Inflammatory macrophage treated with lipopolysaccharide for 1 hour (primary cell): Measurements from ENCODE around the gene MYPN.
A peak's percentile ranks its signal among the peaks of the same experiment; 100 is the strongest.
"Not testable (repeated sequence)": the region's sequence is repeated elsewhere in the genome, so short reads cannot be mapped to it uniquely, and the experiment has no call there.

ENCODE experiments used
- DNase-seq, 2 donors: peaks; one replicate each; pipeline ENCODE4 v3.0.0-alpha.2; 2020 to 2022

MYPN gene, protein sequence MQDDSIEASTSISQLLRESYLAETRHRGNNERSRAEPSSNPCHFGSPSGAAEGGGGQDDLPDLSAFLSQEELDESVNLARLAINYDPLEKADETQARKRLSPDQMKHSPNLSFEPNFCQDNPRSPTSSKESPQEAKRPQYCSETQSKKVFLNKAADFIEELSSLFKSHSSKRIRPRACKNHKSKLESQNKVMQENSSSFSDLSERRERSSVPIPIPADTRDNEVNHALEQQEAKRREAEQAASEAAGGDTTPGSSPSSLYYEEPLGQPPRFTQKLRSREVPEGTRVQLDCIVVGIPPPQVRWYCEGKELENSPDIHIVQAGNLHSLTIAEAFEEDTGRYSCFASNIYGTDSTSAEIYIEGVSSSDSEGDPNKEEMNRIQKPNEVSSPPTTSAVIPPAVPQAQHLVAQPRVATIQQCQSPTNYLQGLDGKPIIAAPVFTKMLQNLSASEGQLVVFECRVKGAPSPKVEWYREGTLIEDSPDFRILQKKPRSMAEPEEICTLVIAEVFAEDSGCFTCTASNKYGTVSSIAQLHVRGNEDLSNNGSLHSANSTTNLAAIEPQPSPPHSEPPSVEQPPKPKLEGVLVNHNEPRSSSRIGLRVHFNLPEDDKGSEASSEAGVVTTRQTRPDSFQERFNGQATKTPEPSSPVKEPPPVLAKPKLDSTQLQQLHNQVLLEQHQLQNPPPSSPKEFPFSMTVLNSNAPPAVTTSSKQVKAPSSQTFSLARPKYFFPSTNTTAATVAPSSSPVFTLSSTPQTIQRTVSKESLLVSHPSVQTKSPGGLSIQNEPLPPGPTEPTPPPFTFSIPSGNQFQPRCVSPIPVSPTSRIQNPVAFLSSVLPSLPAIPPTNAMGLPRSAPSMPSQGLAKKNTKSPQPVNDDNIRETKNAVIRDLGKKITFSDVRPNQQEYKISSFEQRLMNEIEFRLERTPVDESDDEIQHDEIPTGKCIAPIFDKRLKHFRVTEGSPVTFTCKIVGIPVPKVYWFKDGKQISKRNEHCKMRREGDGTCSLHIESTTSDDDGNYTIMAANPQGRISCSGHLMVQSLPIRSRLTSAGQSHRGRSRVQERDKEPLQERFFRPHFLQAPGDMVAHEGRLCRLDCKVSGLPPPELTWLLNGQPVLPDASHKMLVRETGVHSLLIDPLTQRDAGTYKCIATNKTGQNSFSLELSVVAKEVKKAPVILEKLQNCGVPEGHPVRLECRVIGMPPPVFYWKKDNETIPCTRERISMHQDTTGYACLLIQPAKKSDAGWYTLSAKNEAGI (N-terminal part only)

DNA sequence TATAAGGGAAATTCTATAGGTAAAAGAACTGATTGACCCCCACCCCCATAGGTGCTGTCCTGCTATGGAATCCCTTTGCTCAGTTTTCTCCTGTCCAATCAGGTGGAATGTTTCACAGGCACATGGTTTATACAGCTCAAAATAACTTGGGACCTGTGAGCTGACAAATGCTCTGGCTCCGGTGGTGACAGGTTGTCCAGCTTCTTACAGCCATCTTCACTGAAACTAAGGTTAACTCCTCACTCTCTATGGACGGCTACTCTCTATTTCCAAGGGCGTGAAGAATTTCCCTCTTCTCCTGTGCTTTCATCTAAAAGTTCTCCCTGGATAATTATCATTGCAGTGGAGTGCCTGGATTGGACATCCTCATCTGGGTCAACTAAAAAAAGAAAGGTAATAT, at the start of gene MYPN:
TSS of gene MYPN (plus strand) at position 158 of the 400 bp plus-strand sequence. CDS start 11,951 bp downstream, outside the sequence.
- DNase-seq: no peak

DNA sequence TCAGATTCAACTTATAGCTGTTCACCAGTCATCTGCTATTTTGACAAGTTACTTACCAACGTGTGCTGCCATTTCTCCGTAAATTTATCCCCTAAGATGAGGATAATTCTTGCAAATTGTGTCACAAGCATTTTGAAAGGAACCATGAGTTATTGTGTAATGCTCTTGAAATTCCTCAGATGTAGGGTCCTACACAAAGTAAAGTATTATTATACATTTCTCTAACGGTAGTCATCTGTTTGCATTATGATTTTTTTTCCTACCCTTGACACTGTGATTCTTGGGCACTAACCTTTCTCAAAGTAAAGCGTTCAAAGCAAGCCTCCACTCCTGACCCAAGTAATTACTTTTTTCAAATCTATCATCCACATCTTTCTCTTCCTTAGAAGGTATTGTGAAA, 42.3 kb upstream of the MYPN start:
- DNase-seq: no peak

DNA sequence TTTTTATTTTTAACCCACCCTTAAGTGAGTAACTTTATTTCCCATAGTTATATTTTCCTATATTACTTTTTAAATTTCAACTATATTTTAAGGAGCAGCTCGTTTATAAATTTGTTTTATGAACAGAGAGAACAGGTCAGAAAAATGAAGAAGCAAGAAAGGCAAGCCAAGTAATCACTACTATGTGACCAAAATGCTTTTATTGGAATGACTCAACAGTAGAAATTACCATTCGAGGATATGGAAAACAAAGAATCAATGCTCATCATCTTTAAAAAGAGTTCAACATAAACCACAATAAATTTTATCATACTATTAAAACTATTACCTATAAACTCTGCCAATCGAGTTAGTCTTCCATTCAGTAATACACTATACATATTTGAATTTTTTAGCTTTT, 41.8 kb upstream of the MYPN start:
- DNase-seq: no peak

DNA sequence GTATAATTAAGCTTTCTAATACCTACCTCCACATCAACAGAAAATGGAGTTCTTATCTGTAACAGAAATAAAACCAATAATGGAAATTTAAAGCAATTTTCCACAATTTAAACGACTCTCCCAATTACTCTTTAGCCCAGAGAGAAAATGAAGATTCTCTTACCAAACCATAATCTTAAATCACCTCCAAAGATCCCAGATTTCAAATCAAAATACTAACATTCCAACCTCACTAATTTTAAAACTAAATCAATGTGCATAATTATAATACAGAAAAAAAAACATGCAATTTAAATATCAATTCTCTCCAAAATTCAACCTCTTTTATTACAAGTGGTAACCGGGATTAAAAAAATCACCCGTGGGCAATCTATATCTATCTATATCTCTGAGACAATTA, 35.7 kb upstream of the MYPN start:
- DNase-seq: no peak

DNA sequence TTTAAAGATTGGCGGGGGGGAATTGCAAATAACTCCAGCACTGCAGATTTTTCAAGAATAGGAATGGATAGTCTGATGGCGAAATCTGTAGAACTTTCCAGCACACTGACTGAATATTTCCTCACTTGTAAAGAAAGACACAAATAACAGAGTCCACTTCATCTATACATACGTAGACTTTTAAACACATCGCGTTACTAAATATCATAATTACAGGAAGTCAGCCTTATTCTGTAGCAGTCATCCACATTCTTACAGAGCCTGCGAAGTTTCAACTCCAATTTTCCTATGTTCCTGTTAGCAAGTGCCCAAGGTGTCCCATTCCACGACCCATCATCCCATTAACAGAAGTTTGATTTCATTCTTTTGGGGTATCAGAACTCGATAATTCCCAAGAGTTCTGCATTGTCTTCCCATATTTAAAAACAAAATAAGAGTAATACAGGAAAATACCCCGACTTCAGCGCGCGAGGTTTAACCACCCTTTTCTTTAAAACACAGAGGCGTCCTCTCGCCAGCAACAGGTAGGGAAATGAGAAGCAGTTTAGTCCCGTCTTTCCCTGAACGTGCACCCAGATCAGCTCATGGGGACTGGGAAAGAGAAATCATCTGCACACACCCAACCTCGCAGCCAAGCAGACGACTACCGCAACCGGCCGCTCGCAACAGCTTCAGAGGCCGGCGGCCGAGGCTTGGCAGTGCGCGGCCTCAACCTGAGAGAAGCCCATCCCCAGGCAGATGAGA, 35.1 kb upstream of the MYPN start:
- DNase-seq: peak; percentile 49 to 60

DNA sequence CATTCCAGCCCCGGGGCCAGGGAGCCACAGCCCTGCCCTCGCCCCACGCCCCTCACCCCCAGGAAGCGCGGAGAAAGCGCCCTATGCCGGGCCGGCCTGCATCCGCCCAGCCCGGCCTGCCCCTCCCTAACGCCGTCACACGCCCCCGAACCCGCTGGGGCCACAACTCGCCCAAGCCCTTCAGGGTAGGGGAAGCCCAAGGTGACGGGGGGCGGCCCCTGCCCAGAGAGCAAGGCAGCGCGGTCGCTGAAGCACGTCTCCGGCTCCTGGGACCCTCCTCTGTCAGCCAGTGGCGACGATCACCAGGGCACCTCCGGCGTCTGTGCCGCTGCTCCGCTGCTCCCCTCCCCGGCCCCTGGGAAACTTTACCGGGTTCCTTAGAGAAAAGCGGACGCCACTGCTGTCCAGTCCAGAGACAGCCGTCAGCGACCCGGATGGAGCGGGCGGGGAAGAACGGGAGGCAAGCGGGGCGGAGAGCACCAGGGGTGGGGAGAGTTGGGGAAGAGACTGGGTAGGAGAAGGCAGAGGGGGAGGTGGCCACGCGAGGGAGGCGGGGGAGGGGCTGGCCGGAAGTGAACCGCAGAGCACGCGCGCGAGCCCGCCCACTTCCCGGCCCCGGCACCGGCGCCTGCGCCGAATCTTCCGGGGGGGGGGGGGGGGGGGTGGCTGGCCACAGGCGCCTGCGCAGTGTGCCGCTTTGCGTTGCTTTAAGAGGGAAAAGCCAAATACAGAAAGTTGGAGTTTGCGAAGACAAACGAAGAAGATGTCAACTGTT, 34.3 kb upstream of the MYPN start, which contains the start of gene HERC4:
TSS of gene HERC4 (minus strand) at position 509 of the 775 bp plus-strand sequence. CDS start 2,175 bp downstream, outside the sequence.
- peak; percentile 92 to 93 for DNase-seq

DNA sequence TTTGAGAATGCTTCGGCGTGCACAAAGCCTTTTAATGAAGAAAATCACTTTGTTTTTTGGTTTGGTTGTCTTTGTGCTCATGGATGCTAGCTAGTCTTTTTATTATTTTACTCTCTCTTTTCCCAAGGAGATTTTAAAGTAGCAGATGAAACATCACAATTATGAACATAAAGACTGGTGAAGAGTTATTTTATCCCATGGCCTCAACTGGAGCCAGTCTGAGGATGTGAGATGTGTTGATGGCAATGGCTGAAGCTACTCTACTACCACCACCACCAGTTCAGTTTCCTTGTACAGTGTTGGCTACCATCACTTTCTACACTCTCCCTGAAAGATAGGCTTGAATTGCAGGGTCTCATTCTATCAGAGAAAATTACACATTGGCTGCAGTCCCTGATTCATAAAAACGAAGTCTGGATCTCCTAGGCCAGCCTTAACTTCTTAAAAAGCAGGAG, 33.7 kb upstream of the MYPN start:
- no peak for DNase-seq

DNA sequence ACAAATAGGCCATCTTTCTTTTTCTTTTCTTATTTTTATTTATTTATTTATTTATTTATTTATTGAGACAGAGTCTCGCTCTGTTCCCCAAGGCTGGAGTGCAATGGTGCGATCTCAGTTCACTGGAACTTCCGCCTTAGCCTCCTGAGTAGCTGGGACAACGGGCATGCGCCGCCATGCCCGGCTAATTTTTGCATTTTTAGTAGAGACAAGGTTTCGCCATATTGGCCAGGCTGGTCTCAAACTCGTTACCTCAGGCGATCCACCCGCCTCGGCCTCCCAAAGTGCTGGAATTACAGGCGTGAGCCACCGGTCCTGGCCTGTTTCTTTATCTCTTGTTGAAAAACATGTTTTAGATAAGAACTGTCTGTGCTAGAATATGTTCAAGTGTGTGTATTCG, 33.2 kb upstream of the MYPN start:
- DNase-seq: not testable (repeated sequence)

DNA sequence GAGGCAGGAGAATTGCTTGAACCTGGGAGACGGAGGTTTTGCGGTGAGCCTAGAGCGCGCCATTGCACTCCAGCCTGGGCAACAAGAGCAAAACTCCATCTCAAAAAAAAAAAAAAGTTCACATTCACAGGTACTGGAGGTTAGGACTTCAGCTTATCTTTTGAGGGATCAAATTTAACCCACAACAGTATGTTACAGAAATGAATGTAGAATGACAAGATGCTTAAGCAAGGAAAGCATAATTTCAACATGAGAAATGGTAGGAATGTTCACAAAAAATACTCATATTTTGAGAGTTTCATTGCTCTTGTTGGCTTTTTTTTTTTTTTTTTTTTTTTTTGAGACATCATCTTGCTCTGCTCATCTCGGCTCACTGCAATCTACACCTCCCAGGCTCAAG, 32.3 kb upstream of the MYPN start:
- no peak for DNase-seq

DNA sequence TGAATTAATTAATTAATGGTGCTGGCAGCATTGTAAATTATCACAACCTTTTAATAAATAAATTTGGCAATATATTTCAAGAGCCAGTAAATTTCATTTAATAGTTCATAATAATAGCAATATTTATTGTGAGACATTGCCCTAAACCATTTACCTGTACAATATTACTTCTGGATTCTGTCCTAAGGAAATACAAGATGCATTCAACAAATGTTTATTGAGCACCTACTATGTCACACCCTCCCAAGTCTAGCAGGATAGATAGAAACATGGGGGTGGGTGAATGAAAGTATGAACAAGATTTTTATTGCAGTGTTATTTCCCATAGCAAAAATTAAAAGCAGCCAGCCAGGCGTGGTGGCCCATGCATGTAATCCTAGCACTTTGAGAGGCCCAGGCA, 29.9 kb upstream of the MYPN start:
- DNase-seq: no peak

DNA sequence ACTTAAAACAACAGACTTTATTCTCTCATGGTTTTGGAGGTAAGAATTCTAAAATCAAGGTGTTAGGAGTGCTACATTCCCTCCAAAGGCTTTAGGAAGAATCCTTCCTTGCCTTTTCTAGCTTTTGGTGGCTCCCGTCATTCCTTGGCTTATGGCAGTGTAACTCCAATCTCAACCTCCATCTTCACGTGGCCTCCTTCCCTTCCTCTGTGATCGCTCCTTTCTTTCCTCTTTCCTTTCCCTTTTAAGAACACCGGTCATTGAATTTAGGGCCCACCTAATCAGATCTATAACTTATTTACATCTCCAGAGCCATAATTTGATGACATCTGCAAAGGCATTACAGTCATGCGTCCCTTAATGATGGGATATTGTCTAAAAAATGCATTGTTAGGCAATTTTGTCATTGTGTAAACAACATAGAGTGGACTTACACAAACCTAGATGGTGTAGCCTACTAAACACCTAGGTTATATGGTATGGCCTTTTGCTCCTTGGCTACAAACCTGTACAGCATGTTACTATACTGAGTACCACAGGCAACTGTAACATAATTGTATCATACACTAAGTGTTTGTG, 28.3 kb upstream of the MYPN start:
- no peak for DNase-seq

DNA sequence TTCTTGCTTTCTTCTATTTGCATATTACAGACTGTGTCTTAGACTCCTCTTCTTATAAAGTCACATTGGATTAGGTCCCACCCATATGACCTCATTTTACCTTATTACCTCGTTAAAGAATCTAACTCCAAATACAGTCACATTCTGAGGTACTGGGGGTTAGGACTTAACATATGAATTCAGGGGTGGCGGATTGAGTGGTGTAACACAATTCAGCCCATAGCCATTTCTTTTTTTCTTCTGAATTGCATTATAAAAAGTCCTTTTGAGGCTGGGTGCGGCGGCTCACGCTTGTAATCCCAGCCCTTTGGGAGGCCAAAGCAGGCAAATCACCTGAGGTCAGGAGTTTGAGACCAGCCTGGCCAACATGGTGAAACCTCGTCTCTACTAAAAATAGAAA, 27.4 kb upstream of the MYPN start:
- no peak for DNase-seq

DNA sequence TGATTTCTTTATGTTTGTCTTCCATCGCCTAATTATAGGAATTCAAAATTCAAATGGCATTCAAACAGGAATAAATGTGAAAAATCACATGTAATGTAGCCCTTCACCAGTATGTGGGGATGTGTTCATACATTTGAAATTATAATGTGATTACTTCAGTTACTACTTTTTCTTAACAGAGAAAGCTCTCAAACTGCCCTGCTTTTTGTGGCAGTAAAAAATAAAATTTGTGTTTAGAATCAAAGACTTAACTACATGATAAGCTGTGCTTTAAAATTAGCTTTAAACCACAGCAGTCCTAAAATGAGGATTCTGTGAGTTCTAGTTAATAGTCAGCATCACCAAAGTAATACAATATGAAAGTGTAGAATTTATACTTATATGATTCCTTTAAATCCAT, 26.4 kb upstream of the MYPN start:
- peak in 1 of 2 donors; percentile 33 for DNase-seq

DNA sequence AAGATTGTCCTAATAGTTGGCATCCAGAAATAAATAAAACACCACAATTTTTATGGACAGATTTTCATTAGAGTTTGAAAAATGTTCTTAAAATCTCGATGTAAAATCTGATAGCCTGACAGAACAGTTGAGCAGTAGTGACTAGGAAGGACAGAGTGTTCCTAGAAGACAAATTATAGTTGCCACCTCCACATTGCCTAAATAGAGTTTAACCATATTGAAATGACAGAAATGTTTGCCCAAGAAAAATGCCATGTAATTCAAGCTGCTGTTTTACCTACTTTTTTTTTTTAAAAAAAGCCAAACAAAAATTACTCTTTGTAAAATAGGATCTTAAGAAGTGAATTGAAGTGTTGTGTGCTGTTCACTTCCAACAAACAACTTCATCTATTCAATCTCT, 25.3 kb upstream of the MYPN start:
- no peak for DNase-seq

DNA sequence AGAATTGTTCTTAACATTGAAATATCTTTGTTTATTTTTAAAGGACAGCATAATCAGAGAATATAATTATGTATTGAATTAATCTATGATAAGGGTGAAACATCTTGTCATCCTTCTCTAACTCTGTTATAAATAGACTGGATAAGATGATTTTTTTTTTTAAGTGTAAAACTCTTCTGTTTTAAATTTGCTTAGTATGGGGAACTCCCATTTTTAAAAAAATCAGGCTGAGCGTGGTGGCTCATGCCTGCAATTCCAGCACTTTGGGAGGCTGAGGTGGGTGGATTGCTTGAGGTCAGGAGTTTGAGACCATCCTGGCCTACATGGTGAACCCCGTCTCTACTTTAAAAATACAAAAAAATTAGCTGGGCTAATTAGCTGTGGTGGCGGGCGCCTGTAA, 24.8 kb upstream of the MYPN start:
- DNase-seq: no peak

DNA sequence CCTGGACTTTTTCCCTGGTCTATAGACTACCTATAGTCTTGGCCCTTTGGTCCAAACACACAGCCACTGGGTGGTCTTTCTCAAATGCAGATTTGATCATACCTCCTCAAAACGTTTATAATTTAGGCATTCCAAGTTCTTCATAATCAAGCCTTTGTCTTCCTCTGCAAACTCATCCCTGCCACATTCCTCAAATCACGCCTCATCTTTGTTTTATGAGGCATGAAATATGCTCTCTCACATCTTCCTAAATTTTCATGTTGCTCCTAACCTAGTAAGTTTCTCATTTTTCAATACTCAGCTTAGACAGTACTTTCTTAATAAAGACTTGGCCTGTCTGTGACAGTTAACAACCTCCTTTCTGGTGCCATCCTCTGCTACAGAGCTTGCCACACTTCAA, 23.3 kb upstream of the MYPN start:
- DNase-seq: no peak

DNA sequence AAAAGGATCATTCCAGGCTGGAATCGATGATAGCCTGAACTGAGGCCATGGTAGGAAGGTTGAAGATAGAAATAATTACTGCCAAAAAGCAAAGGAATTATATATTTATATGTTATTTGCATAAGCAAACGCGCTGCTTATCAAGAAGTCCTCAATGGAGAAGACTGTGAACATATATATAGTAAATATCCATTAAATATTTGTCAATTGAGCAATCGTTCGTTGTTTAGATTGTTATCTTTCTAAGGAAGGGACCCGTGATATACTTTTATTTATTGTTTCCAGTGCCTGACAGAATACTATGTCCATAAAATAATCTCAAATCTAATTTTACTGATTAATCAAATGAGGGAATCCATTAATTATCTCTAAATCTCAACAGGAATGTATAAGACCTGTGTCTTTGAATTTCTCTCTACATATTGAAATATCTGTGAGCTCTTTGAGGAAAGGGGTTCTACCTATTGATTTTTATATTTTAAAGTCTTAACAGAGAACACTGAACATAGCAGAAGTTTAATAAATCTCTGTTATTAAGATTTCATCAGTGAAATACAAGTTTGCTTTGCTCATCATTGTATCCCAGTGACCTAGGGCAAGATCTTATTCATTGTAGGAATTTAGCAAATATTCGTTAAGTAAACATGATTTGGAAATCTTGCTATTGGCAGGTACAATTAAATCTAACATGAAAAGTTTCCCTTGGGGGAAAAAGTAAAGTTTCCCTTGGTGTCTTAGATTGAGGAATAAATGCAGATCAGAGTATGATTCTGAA, 22.2 kb upstream of the MYPN start:
- no peak for DNase-seq

DNA sequence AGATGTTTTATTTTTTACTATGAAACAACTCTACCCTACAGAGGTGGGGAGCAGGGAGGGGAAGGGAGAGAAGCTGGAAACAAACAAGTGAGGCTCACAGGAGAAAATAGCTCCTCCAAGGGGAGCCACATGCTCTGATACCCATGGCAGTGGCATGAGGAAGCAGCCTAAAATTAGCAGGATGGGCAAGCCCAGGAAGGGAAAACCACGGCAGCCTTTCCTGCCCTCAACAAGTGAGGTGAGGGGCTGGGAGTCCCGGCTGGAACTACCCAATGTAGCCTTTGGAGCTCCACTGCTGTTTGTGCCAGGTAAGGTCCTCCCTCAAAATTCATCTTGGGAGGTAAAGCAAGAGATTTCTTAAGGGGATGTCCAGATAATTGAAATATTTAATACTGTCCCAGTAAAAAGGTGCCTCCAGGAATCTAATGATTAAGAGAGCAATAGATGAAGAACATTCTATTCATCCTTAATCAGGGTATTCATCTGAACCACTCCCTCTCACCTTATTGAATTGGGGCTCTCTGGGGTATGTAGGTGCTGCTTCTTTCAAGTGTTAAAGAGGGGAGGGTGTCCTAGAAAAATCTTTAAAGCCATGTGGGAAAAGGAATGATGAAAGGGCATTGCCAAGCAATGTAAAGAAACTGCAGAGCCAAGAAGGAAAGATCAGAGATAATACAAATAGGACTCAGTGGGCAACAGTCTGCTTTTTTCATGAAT, 21.4 kb upstream of the MYPN start:
- DNase-seq: no peak

DNA sequence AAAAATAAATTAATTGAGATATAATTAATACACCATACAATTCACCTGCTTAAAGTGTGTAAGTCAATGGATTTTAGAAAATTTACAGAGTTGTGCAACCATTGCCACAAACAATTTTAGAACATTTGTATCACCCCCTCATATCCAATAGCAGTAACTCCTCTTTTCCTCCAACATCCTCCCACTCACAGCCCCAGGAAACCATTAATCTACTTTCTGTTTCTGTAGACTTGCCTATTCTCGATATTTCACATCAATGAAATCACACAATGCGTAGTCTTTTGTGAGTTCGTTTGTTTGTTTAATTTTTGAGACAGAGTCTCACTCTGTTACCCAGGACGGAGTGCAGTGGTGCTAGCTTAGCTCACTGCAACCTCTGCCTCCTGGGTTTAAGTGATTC, 20.5 kb upstream of the MYPN start:
- peak; percentile 60 to 75 for DNase-seq

DNA sequence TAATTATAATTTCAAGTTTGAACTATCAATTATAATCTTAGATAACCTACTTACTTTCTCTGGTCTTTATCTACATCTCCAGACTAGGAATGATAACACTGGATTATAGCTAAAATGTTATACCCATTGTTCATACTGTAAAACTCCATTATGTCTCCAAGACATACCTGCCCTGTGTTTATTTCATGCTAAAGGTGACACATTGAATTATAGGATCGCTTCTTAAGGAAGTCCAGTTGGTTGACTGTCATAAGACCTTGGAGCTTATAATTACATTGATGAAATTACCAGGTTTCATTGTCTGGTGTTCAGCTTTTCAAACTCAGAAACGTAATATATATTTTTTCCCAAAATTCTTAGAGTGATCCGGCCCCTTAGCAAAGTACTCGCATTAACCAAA, 18.7 kb upstream of the MYPN start:
- no peak for DNase-seq
